BJ (cell line): ENCODE data around the gene ADAMTS17. TPM values are rescaled to one million over a fixed set of nuclear protein-coding genes. Genes with fewer than 3 reads are reported as not detected.

Source experiments
- CTCF ChIA-PET: fragments of 350-600 bp; formaldehyde crosslinking; extraction: SDS; loops from one replicate; lab custom pipeline; 2021; ENCODE audit warnings: antibody characterized with exemption, inconsistent platforms; lab: Yijun Ruan, JAX
- POLR2A ChIA-PET: fragments of 300-600 bp; sonication (Branson Sonifier 250); formaldehyde crosslinking; extraction: SDS; loops from one replicate; lab custom pipeline; 2021; ENCODE audit warnings: antibody characterized with exemption; lab: Charles Lee
- DNase-seq: peaks from one replicate; pipeline ENCODE4 v3.0.0-alpha.2; 2011; ENCODE audit warnings: low read depth
- H3K27me3 ChIP-seq: 2 replicates; pipeline ENCODE4 v1.6.0; 2011; ENCODE audit warnings: low read length; ENCODE audit not compliant: control insufficient read depth, insufficient read depth
- H3K36me3 ChIP-seq: 2 replicates; pipeline ENCODE4 v1.5.1; 2011; ENCODE audit warnings: low read length; ENCODE audit not compliant: control insufficient read depth, insufficient read depth
- H3K4me3 ChIP-seq: 2 replicates; pipeline ENCODE4 v1.5.1; 2011; ENCODE audit warnings: low read depth, mild to moderate bottlenecking, control low read depth, low read length
- CTCF ChIP-seq: IDR thresholded peaks from 2 replicates; pipeline ENCODE4 v1.5.1; 2011; ENCODE audit warnings: low read depth, mild to moderate bottlenecking, control low read depth, inconsistent platforms, low read length, moderate library complexity; ENCODE audit not compliant: insufficient read depth
- polyA plus RNA-seq: library from polyadenylated mRNA; depleted of rRNA; stranded (reverse); fragments of >200 nt; gene quantifications from 2 replicates; pipeline ENCODE4 v1.2.3, GENCODE V29; 2011

Gene ADAMTS17
- polyA plus RNA-seq, 1 experiment = not detected

- no peak for TF ChIP-seq CTCF
- Histone ChIP-seq H3K4me3 (no peak overlapping the region), H3K27me3 (no peaks in the 10 kb centered on the region), H3K36me3 (no peaks in the 10 kb centered on the region)
- POLR2A ChIA-PET = no interaction called here
- CTCF ChIA-PET = no interaction called here
- no peak for DNase-seq
Observed at GRCh38 chr15:100020614-100021013, 321.2 kb downstream of the ADAMTS17 start.

GRCh38 chr15:100020189-100020588 is 321.6 kb downstream of the ADAMTS17 start:
- DNase-seq = no peak
- POLR2A ChIA-PET = no interaction called here
- H3K36me3 ChIP-seq = no peaks in the 10 kb centered on the region
- no peak for TF ChIP-seq CTCF
- CTCF ChIA-PET = interaction anchor here (0.6 kb wide), 1 partner anchor 977 kb away, joined by 3 read pairs; no protein-coding TSS in a partner anchor
- H3K4me3 ChIP-seq = no peak overlapping the region
- H3K27me3 ChIP-seq = no peaks in the 10 kb centered on the region

- POLR2A ChIA-PET = no interaction called here
Observed at GRCh38 chr15:100019601-100020000, 322.2 kb downstream of the ADAMTS17 start.

GRCh38 chr15:100018191-100018590 is 323.6 kb downstream of the ADAMTS17 start:
- no peak overlapping the region for H3K4me3 ChIP-seq
- no peaks in the 10 kb centered on the region for H3K27me3 ChIP-seq
- ChIA-PET CTCF (no interaction called here), POLR2A (no interaction called here)
- no peaks in the 10 kb centered on the region for H3K36me3 ChIP-seq
- no peak for DNase-seq
- TF ChIP-seq CTCF = no peak

More at GRCh38 chr15:100019601-100020000, 322.2 kb downstream of the ADAMTS17 start:
- TF ChIP-seq CTCF = no peak
- no peak for DNase-seq
- Histone ChIP-seq H3K27me3 (no peaks in the 10 kb centered on the region), H3K4me3 (no peak overlapping the region), H3K36me3 (no peaks in the 10 kb centered on the region)
- CTCF ChIA-PET = interaction anchor here (0.6 kb wide), 1 partner anchor 977 kb away, joined by 3 read pairs; no protein-coding TSS in a partner anchor

- no peak for DNase-seq
- no peak for TF ChIP-seq CTCF
- Histone ChIP-seq H3K36me3 (no peaks in the 10 kb centered on the region), H3K4me3 (no peak overlapping the region), H3K27me3 (no peaks in the 10 kb centered on the region)
- CTCF ChIA-PET = no interaction called here
- POLR2A ChIA-PET = no interaction called here
Observed at GRCh38 chr15:100017140-100017539, 324.6 kb downstream of the ADAMTS17 start.
